H9 (cell line): Measurements from ENCODE around the gene MORN5. TPM values are rescaled to one million over a fixed set of nuclear protein-coding genes. Genes with fewer than 3 reads are reported as not detected.

Source experiments
- DNase-seq: peaks from one replicate; pipeline ENCODE4 v3.0.0-alpha.2; 2017
- H2AFZ ChIP-seq: one replicate; pipeline ENCODE4 v1.6.1; 2013; ENCODE audit warnings: mild to moderate bottlenecking, low read length, control low read depth, moderate library complexity
- H2AK5ac ChIP-seq: 2 replicates; pipeline ENCODE4 v1.6.1; 2013; ENCODE audit warnings: low read length, control low read depth, mixed read lengths; ENCODE audit not compliant: insufficient read length
- H2BK120ac ChIP-seq: one replicate; pipeline ENCODE4 v1.6.1; 2013; ENCODE audit warnings: low read depth, mild to moderate bottlenecking, low read length, control low read depth, inconsistent platforms; ENCODE audit not compliant: poor library complexity, severe bottlenecking
- H2BK12ac ChIP-seq: 2 replicates; pipeline ENCODE4 v1.6.1; 2013; ENCODE audit warnings: low read length, control low read depth, mixed read lengths, low read depth; ENCODE audit not compliant: insufficient read length
- H2BK15ac ChIP-seq: 2 replicates; pipeline ENCODE4 v1.6.1; 2013; ENCODE audit warnings: low read depth, low read length, control low read depth
- H2BK20ac ChIP-seq: one replicate; pipeline ENCODE4 v1.6.1; 2013; ENCODE audit warnings: low read depth, mild to moderate bottlenecking, low read length, control low read depth, inconsistent platforms; ENCODE audit not compliant: poor library complexity, severe bottlenecking
- H2BK5ac ChIP-seq: 2 replicates; pipeline ENCODE4 v1.6.1; 2013; ENCODE audit warnings: low read length, control low read depth, mixed read lengths; ENCODE audit not compliant: insufficient read length
- H3K14ac ChIP-seq: 2 replicates; pipeline ENCODE4 v1.6.1; 2013; ENCODE audit warnings: low read length, control low read depth; ENCODE audit not compliant: insufficient read depth
- H3K18ac ChIP-seq: 2 replicates; pipeline ENCODE4 v1.6.1; 2013; ENCODE audit warnings: low read depth, mild to moderate bottlenecking, mixed read lengths, low read length, control low read depth; ENCODE audit not compliant: insufficient read length
- H3K23ac ChIP-seq: 2 replicates; pipeline ENCODE4 v1.6.1; 2013; ENCODE audit warnings: low read length, control low read depth, mixed read lengths, low read depth; ENCODE audit not compliant: insufficient read length
- H3K23me2 ChIP-seq: 2 replicates; pipeline ENCODE4 v1.6.1; 2013; ENCODE audit warnings: low read depth, mild to moderate bottlenecking, mixed read lengths, low read length, control low read depth; ENCODE audit not compliant: insufficient read length, poor library complexity, severe bottlenecking
- H3K27ac ChIP-seq: 2 replicates; pipeline ENCODE4 v1.5.1; 2013; ENCODE audit warnings: low read length, control low read depth, mixed read lengths, low read depth; ENCODE audit not compliant: insufficient read length
- H3K27me3 ChIP-seq: 2 replicates; pipeline ENCODE4 v1.6.1; 2013; ENCODE audit warnings: low read length, control low read depth, inconsistent platforms; ENCODE audit not compliant: insufficient read depth
- H3K4ac ChIP-seq: 2 replicates; pipeline ENCODE4 v1.6.1; 2013; ENCODE audit warnings: low read depth, mild to moderate bottlenecking, control low read depth, inconsistent platforms, low read length, moderate library complexity
- H3K4me1 ChIP-seq: 2 replicates; pipeline ENCODE4 v1.6.1; 2013; ENCODE audit warnings: low read length, control low read depth, inconsistent platforms; ENCODE audit not compliant: insufficient read depth
- H3K4me2 ChIP-seq: 2 replicates; pipeline ENCODE4 v1.6.1; 2013; ENCODE audit warnings: low read length, control low read depth, mixed read lengths; ENCODE audit not compliant: insufficient read length, insufficient read depth
- H3K56ac ChIP-seq: 2 replicates; pipeline ENCODE4 v1.6.1; 2013; ENCODE audit warnings: low read depth, mild to moderate bottlenecking, mixed read lengths, low read length, control low read depth; ENCODE audit not compliant: insufficient read length
- H3K79me1 ChIP-seq: 2 replicates; pipeline ENCODE4 v1.6.1; 2013; ENCODE audit warnings: low read depth, mild to moderate bottlenecking, moderate library complexity, low read length, control low read depth, inconsistent platforms; ENCODE audit not compliant: insufficient read depth, poor library complexity, severe bottlenecking
- H3K79me2 ChIP-seq: 2 replicates; pipeline ENCODE4 v1.6.1; 2013; ENCODE audit warnings: low read length, control low read depth, inconsistent platforms; ENCODE audit not compliant: insufficient read depth
- H3K9ac ChIP-seq: 2 replicates; pipeline ENCODE4 v1.6.1; 2013; ENCODE audit warnings: low read length, control low read depth, mixed read lengths; ENCODE audit not compliant: insufficient read length; ENCODE audit errors: extremely low read depth
- H3K9me3 ChIP-seq: one replicate; pipeline ENCODE4 v1.6.1; 2013; ENCODE audit warnings: low read depth, low read length, inconsistent platforms; ENCODE audit not compliant: control insufficient read depth
- H3T11ph ChIP-seq: one replicate; pipeline ENCODE4 v1.6.1; 2013; ENCODE audit warnings: mild to moderate bottlenecking, low read length, control low read depth, inconsistent platforms
- H4K20me1 ChIP-seq: one replicate; pipeline ENCODE4 v1.6.1; 2013; ENCODE audit not compliant: control insufficient read depth, insufficient read length, insufficient read depth
- H4K5ac ChIP-seq: 2 replicates; pipeline ENCODE4 v1.6.1; 2013; ENCODE audit warnings: low read depth, mild to moderate bottlenecking, mixed read lengths, low read length, control low read depth; ENCODE audit not compliant: insufficient read length
- H4K8ac ChIP-seq: replicated peaks from 2 replicates; pipeline ENCODE4 v1.6.1; 2013; ENCODE audit warnings: low read length, control low read depth, mixed read lengths, low read depth; ENCODE audit not compliant: insufficient read length
- H4K91ac ChIP-seq: 2 replicates; pipeline ENCODE4 v1.6.1; 2013; ENCODE audit warnings: low read depth, mild to moderate bottlenecking, moderate library complexity, mixed read lengths, low read length, control low read depth; ENCODE audit not compliant: insufficient read length
- H3K27ac Mint-ChIP-seq, 3 experiments: 2 replicates in 2 of 3; 3 replicates in 1 of 3; pipeline ENCODE4 v1.8.0; 2020 to 2021; ENCODE audit warnings: mixed read lengths in 3 of 3, mild to moderate bottlenecking in 1 of 3, moderate library complexity in 1 of 3
- H3K27me3 Mint-ChIP-seq: 2 replicates; pipeline ENCODE4 v1.8.0; 2021; ENCODE audit warnings: low read depth, mild to moderate bottlenecking, moderate library complexity, mixed read lengths
- H3K36me3 Mint-ChIP-seq, 3 experiments: 2 replicates in 2 of 3; 3 replicates in 1 of 3; pipeline ENCODE4 v1.8.0; 2020 to 2021; ENCODE audit warnings: low read depth in 3 of 3, mixed read lengths in 3 of 3; ENCODE audit not compliant: insufficient read depth in 1 of 3
- H3K4me1 Mint-ChIP-seq, 2 experiments: 2 replicates each; pipeline ENCODE4 v1.8.0; 2020; ENCODE audit warnings: mixed read lengths in 2 of 2
- H3K4me3 Mint-ChIP-seq, 2 experiments: 2 replicates in 1 of 2; 3 replicates in 1 of 2; pipeline ENCODE4 v1.8.0; 2020 to 2021; ENCODE audit warnings: mild to moderate bottlenecking in 2 of 2, mixed read lengths in 2 of 2, moderate library complexity in 1 of 2
- H3K9me3 Mint-ChIP-seq, 2 experiments: 2 replicates in 1 of 2; 3 replicates in 1 of 2; pipeline ENCODE4 v1.8.0; 2020; ENCODE audit warnings: mild to moderate bottlenecking in 2 of 2, mixed read lengths in 2 of 2, moderate library complexity in 1 of 2
- WGBS: extraction: QIAGEN DNeasy Blood & Tissue Kit; methylation state at CpG from one replicate; pipeline ENCODE4 v1.1.7; 2013; ENCODE audit warnings: missing lambda C conversion rate, low lambda C conversion rate, mixed read lengths; ENCODE audit not compliant: insufficient read length; ENCODE audit errors: extremely low coverage; 5-methylcytosine and 5-hydroxymethylcytosine counted together
- total RNA-seq: library from RNA; stranded (reverse); gene quantifications from 2 replicates; pipeline ENCODE4 v1.2.1, GENCODE V29; 2021
- TF ChIP-seq, protein P1 (sequence below): fragments of 200-600 bp; sonication (generic); conservative IDR thresholded peaks from 3 replicates; pipeline ENCODE4 v1.8.0; 2021; ENCODE audit warnings: antibody characterized with exemption, mild to moderate bottlenecking

MORN5 gene
- total RNA-seq, 1 experiment from 2014 or later: not detected

GRCh38 chr9:122138560-122139268, 21.0 kb upstream of the MORN5 start:
- no peak overlapping the region for H2BK15ac ChIP-seq
- H3K79me1 ChIP-seq: no peaks in the 10 kb centered on the region
- no peak overlapping the region for H4K5ac ChIP-seq
- Mint-ChIP-seq H3K27ac (no peak overlapping the region), H3K4me1 (peaks cover 23 to 36% of the 10 kb centered on the region in 2 experiments), H3K36me3 (peaks cover 1 to 8% (median 5%) of the 10 kb centered on the region in 3 experiments; a peak in 6 of 7 replicates), H3K9me3 (no peaks in the 10 kb centered on the region; a peak in 1 of 5 replicates), H3K4me3 (no peak overlapping the region), H3K27me3 (peaks cover 8% of the 10 kb centered on the region)
- no peak overlapping the region for H2AFZ ChIP-seq
- TF ChIP-seq, protein P1, sequence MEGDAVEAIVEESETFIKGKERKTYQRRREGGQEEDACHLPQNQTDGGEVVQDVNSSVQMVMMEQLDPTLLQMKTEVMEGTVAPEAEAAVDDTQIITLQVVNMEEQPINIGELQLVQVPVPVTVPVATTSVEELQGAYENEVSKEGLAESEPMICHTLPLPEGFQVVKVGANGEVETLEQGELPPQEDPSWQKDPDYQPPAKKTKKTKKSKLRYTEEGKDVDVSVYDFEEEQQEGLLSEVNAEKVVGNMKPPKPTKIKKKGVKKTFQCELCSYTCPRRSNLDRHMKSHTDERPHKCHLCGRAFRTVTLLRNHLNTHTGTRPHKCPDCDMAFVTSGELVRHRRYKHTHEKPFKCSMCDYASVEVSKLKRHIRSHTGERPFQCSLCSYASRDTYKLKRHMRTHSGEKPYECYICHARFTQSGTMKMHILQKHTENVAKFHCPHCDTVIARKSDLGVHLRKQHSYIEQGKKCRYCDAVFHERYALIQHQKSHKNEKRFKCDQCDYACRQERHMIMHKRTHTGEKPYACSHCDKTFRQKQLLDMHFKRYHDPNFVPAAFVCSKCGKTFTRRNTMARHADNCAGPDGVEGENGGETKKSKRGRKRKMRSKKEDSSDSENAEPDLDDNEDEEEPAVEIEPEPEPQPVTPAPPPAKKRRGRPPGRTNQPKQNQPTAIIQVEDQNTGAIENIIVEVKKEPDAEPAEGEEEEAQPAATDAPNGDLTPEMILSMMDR: no peak
- H3T11ph ChIP-seq: no peak overlapping the region
- no peak overlapping the region for H3K56ac ChIP-seq
- no peaks in the 10 kb centered on the region for H3K9me3 ChIP-seq
- no peak overlapping the region for H3K4me2 ChIP-seq
- no peaks in the 10 kb centered on the region for H4K20me1 ChIP-seq
- no peak overlapping the region for H2BK12ac ChIP-seq
- H4K91ac ChIP-seq: no peak overlapping the region
- no peak overlapping the region for H3K23ac ChIP-seq
- no peak overlapping the region for H3K18ac ChIP-seq
- WGBS: no CpG with 5 or more reads among the region's 10 CpGs
- H3K27me3 ChIP-seq: no peaks in the 10 kb centered on the region
- no peak overlapping the region for H2BK5ac ChIP-seq
- DNase-seq: no peak
- H2AK5ac ChIP-seq: no peak overlapping the region
- H3K27ac ChIP-seq: no peak overlapping the region
- no peak overlapping the region for H4K8ac ChIP-seq
- H3K23me2 ChIP-seq: no peaks in the 10 kb centered on the region
- no peak overlapping the region for H3K4ac ChIP-seq
- H3K79me2 ChIP-seq: no peaks in the 10 kb centered on the region
- no peak overlapping the region for H2BK20ac ChIP-seq
- no peak overlapping the region for H3K14ac ChIP-seq
- H3K9ac ChIP-seq: no peak overlapping the region
- H3K4me1 ChIP-seq: peaks cover 2% of the 10 kb centered on the region; the same call in 1 of the 2 replicates
- no peak overlapping the region for H2BK120ac ChIP-seq
